ENCODE results near the gene GPC1. TPM values are rescaled to one million over a fixed set of nuclear protein-coding genes. Genes with fewer than 3 reads are reported as not detected.

The GPC1 gene
- total and polyA plus RNA-seq, 10 donors, result 4.1 to 25.0 (median 15.1) TPM

DNA sequence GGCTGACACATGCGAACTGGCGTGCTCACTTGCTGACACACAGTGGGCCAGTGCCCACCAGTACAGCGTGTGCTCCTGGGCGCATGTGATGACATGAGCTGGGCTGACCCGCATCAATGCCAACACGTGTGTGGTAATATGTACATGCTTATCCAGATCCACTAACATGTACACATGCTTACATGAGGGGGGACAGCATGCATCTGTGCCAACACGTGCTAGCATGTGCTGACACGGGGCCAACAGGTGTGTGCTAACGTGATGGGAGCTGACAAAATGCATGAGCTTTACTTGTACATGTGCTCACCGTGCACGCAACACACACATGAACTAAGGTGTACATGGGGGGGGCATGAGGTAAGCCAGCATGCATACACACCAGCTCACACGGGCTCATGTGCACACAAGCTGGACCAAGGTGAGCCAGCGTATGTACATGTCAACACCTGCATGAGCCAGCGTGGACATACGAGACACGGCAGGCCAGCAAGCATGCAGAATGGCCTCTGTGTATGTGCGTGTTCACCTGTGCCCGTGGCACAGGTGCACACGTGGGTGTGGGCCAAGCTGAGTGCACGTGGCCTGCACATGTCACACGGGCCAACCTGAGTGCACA is 28.5 kb downstream of the GPC1 start:
- Histone ChIP-seq H3K27ac (no peak overlapping the region), H3K4me3 (no peak overlapping the region), H3K27me3 (replicated peaks in 1 of 7) (peaks cover 0 to 10% (median 0%) of the 10 kb centered on the region in 7 donors), H3K36me3 (peaks cover 0 to 33% (median 0%) of the 10 kb centered on the region in 6 donors), H3K4me1 (peaks cover 0 to 14% (median 4%) of the 10 kb centered on the region in 6 donors), H3K9me3 (no peaks in the 10 kb centered on the region)
- intact Hi-C loops (cut with DNase I; ENCODE audit: low total_unique reads), result no loop called here
- 91 to 95% (median 95%) methylated on average over 14 to 21 of the region's 21 CpGs for WGBS, 5 donors
- no peak for TF ChIP-seq POLR2A (IDR thresholded peaks at IDR 0.05)
- peak in 1 of 3 donors; percentile 39 for TF ChIP-seq POLR2AphosphoS5 (IDR thresholded peaks at IDR 0.05)
- DNase-seq, result peak; percentile 69

DNA sequence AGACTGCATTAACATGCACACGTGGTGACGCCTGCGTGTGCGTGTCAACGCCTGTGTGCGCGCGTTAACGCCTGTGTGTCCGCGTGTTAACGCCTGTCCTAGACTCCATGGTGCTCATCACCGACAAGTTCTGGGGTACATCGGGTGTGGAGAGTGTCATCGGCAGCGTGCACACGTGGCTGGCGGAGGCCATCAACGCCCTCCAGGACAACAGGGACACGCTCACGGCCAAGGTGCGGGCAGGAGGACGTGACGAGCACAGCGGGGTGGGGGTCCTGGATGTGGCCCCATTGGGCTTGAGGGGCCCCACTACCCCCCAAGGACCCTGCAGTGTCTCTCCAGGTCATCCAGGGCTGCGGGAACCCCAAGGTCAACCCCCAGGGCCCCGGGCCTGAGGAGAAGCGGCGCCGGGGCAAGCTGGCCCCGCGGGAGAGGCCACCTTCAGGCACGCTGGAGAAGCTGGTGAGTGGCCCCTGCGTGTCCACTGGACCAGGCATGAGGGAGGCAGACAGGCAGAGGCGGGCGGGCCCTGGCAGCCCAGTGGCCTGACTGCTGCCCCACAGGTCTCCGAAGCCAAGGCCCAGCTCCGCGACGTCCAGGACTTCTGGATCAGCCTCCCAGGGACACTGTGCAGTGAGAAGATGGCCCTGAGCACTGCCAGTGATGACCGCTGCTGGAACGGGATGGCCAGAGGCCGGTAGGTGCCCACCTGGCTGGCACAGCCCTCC is 29.2 kb downstream of the GPC1 start:
- WGBS, 5 donors, result 81 to 96% (median 92%) methylated on average over 8 to 43 of the region's 43 CpGs
- no peaks in the 10 kb centered on the region for H3K9me3 ChIP-seq
- peaks cover 0 to 5% (median 0%) of the 10 kb centered on the region in 7 donors for H3K27me3 ChIP-seq (replicated peaks in 1 of 7)
- intact Hi-C loops (cut with DNase I; ENCODE audit: low total_unique reads), result no loop called here
- peaks cover 0 to 33% (median 0%) of the 10 kb centered on the region in 6 donors for H3K36me3 ChIP-seq
- H3K4me3 ChIP-seq, result no peak overlapping the region
- peak in 1 of 3 donors; percentile 13 for TF ChIP-seq POLR2AphosphoS5 (IDR thresholded peaks at IDR 0.05)
- TF ChIP-seq, protein P1, sequence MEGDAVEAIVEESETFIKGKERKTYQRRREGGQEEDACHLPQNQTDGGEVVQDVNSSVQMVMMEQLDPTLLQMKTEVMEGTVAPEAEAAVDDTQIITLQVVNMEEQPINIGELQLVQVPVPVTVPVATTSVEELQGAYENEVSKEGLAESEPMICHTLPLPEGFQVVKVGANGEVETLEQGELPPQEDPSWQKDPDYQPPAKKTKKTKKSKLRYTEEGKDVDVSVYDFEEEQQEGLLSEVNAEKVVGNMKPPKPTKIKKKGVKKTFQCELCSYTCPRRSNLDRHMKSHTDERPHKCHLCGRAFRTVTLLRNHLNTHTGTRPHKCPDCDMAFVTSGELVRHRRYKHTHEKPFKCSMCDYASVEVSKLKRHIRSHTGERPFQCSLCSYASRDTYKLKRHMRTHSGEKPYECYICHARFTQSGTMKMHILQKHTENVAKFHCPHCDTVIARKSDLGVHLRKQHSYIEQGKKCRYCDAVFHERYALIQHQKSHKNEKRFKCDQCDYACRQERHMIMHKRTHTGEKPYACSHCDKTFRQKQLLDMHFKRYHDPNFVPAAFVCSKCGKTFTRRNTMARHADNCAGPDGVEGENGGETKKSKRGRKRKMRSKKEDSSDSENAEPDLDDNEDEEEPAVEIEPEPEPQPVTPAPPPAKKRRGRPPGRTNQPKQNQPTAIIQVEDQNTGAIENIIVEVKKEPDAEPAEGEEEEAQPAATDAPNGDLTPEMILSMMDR (IDR thresholded peaks at IDR 0.05 in 8 of 11, conservative IDR thresholded peaks at IDR 0.05 in 3 of 11), result no peak
- H3K27ac ChIP-seq, result no peak overlapping the region
- H3K4me1 ChIP-seq, result peaks cover 0 to 14% (median 4%) of the 10 kb centered on the region in 6 donors
- peak; percentile 69 for DNase-seq

DNA sequence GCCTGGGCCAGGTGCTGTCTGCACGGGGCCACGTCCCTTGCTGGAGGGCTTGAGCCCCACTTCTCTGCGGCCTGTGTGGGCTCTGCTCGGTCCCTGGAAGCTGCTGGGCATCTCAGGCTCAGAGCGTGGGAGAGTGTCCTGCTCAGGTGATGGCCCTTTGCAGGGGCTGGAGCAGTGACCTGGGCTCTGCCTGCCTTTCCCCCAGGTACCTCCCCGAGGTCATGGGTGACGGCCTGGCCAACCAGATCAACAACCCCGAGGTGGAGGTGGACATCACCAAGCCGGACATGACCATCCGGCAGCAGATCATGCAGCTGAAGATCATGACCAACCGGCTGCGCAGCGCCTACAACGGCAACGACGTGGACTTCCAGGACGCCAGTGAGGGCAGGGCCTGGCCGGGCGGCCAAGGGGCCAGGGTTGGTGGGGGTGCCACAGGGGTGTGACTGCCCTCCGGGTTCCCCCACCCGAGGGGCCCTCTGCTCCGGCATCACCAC is 29.9 kb downstream of the GPC1 start:
- Histone ChIP-seq H3K9me3 (no peaks in the 10 kb centered on the region), H3K4me3 (no peak overlapping the region), H3K27ac (no peak overlapping the region), H3K36me3 (peaks cover 0 to 33% (median 0%) of the 10 kb centered on the region in 6 donors), H3K27me3 (replicated peaks in 1 of 7) (no peaks in the 10 kb centered on the region), H3K4me1 (peaks cover 0 to 14% (median 4%) of the 10 kb centered on the region in 6 donors)
- TF ChIP-seq POLR2AphosphoS5 (IDR thresholded peaks at IDR 0.05) (peak in 1 of 3 donors; percentile 6), POLR2A (IDR thresholded peaks at IDR 0.05) (no peak)
- TF ChIP-seq, protein P1 (IDR thresholded peaks at IDR 0.05 in 8 of 11, conservative IDR thresholded peaks at IDR 0.05 in 3 of 11), result no peak
- intact Hi-C loops (cut with DNase I; ENCODE audit: low total_unique reads), result no loop called here
- DNase-seq, result peak; percentile 78
- 93 to 100% (median 94%) methylated on average over 2 to 22 of the region's 22 CpGs for WGBS, 5 donors

DNA sequence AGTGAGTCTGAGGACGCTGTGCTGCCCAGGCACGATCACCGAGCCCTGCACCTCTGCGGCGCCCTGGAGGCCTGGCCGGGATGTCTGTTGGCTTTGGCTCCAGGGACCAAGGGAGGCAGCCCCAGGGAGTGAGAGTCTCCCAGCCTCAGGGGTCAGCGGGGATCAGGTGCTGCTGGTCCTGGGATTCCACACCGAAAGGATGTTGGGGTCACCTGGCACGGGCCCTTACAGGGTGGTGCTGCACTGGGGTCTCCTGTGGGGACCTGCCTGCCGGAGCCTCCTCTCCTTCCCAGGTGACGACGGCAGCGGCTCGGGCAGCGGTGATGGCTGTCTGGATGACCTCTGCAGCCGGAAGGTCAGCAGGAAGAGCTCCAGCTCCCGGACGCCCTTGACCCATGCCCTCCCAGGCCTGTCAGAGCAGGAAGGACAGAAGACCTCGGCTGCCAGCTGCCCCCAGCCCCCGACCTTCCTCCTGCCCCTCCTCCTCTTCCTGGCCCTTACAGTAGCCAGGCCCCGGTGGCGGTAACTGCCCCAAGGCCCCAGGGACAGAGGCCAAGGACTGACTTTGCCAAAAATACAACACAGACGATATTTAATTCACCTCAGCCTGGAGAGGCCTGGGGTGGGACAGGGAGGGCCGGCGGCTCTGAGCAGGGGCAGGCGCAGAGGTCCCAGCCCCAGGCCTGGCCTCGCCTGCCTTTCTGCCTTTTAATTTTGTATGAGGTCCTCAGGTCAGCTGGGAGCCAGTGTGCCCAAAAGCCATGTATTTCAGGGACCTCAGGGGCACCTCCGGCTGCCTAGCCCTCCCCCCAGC is 30.5 kb downstream of the GPC1 start:
- peak; percentile 77 for DNase-seq
- intact Hi-C loops (cut with DNase I; ENCODE audit: low total_unique reads), result no loop called here
- Histone ChIP-seq H3K4me3 (no peak overlapping the region), H3K27ac (no peak overlapping the region), H3K36me3 (peaks cover 0 to 33% (median 0%) of the 10 kb centered on the region in 6 donors), H3K4me1 (peaks cover 0 to 14% (median 4%) of the 10 kb centered on the region in 6 donors), H3K27me3 (replicated peaks in 1 of 7) (no peaks in the 10 kb centered on the region), H3K9me3 (no peaks in the 10 kb centered on the region)
- peak in 2 of 3 donors; percentile 37 to 58 for TF ChIP-seq POLR2AphosphoS5 (IDR thresholded peaks at IDR 0.05)
- TF ChIP-seq POLR2A (IDR thresholded peaks at IDR 0.05), result no peak
- WGBS, 5 donors, result 66 to 76% (median 68%) methylated on average over 16 to 28 of the region's 28 CpGs
